HG03442 (cell line): ENCODE data around the gene NAV2.
"Not testable (repeated sequence)": the region's sequence is repeated elsewhere in the genome, so short reads cannot be mapped to it uniquely, and the experiment has no call there.

Experiments used
- ATAC-seq: cut with Tn5 transposase; IDR thresholded peaks from one replicate; pipeline ENCODE4 v1.9.1; 2021; ENCODE audit warnings: mild to moderate bottlenecking, moderate library complexity; ENCODE audit not compliant: unreplicated experiment

NAV2 gene

GRCh38 chr11:19985111-19985510 lies 272.5 kb downstream of the NAV2 start:
- ATAC-seq: no peak

- ATAC-seq: no peak
Measured at GRCh38 chr11:19987331-19987801, 274.7 kb downstream of the NAV2 start.

- no peak for ATAC-seq
Measured at GRCh38 chr11:19988598-19988997, 276.0 kb downstream of the NAV2 start.

GRCh38 chr11:19989191-19989590 lies 276.6 kb downstream of the NAV2 start:
- no peak for ATAC-seq

- ATAC-seq: no peak
Measured at GRCh38 chr11:19992162-19992561, 279.5 kb downstream of the NAV2 start.

- no peak for ATAC-seq
Measured at GRCh38 chr11:19992998-19993397, 280.4 kb downstream of the NAV2 start.

- no peak for ATAC-seq
Measured at GRCh38 chr11:19994672-19995071, 282.0 kb downstream of the NAV2 start.

- no peak for ATAC-seq
Measured at GRCh38 chr11:19995145-19995544, 282.5 kb downstream of the NAV2 start.

GRCh38 chr11:19996571-19996970 lies 283.9 kb downstream of the NAV2 start:
- ATAC-seq: no peak

GRCh38 chr11:20000022-20000350 lies 287.3 kb downstream of the NAV2 start:
- ATAC-seq: no peak

GRCh38 chr11:20000351-20001134 lies 287.9 kb downstream of the NAV2 start:
- ATAC-seq: no peak

- ATAC-seq: no peak
Measured at GRCh38 chr11:20002312-20003216, 289.9 kb downstream of the NAV2 start.

GRCh38 chr11:20003351-20003750 lies 290.7 kb downstream of the NAV2 start:
- no peak for ATAC-seq

GRCh38 chr11:20004866-20005265 lies 292.2 kb downstream of the NAV2 start:
- no peak for ATAC-seq

GRCh38 chr11:20005747-20006146 lies 293.1 kb downstream of the NAV2 start:
- ATAC-seq: no peak

- ATAC-seq: not testable (repeated sequence)
Measured at GRCh38 chr11:20006618-20007017, 294.0 kb downstream of the NAV2 start.

- ATAC-seq: no peak
Measured at GRCh38 chr11:20007386-20007785, 294.7 kb downstream of the NAV2 start.

GRCh38 chr11:20008190-20008870 lies 295.7 kb downstream of the NAV2 start:
- no peak for ATAC-seq

- no peak for ATAC-seq
Measured at GRCh38 chr11:20008871-20009644, 296.4 kb downstream of the NAV2 start.

- ATAC-seq: no peak
Measured at GRCh38 chr11:20010156-20010850, 297.7 kb downstream of the NAV2 start.
